CD4-positive, alpha-beta memory T cell (primary cell): ENCODE measurements around the gene CTBP2. TPM values are rescaled to one million over a fixed set of nuclear protein-coding genes. Genes with fewer than 3 reads are reported as not detected.

ENCODE experiments used
- CTCF ChIA-PET: fragments of 350-600 bp; sonication (Branson Sonifier 250); formaldehyde crosslinking; loops from one replicate; lab custom pipeline; 2021; ENCODE audit warnings: inconsistent platforms; ENCODE audit not compliant: partially characterized antibody; lab: Charles Lee
- POLR2A ChIA-PET: fragments of 350-600 bp; sonication (Branson Sonifier 250); formaldehyde crosslinking; loops from one replicate; lab custom pipeline; 2021; ENCODE audit not compliant: partially characterized antibody; lab: Charles Lee
- DNase-seq, 5 donors: peaks; one replicate each; pipeline versions ENCODE4 v3.0.0 to v3.0.0-alpha.2; 2020 to 2022; ENCODE audit warnings: mixed read lengths in 1 of 5
- H3K27ac ChIP-seq: one replicate; pipeline ENCODE4 v1.7.0; 2013; ENCODE audit warnings: low read depth, low read length
- H3K27me3 ChIP-seq: 2 replicates; pipeline ENCODE4 v1.7.0; 2013; ENCODE audit warnings: mild to moderate bottlenecking, low read length, moderate library complexity; ENCODE audit not compliant: insufficient read depth
- H3K36me3 ChIP-seq: 2 replicates; pipeline ENCODE4 v1.7.0; 2013; ENCODE audit warnings: mild to moderate bottlenecking, low read length, moderate library complexity; ENCODE audit not compliant: insufficient read depth
- H3K4me1 ChIP-seq: 2 replicates; pipeline ENCODE4 v1.7.0; 2013; ENCODE audit warnings: mild to moderate bottlenecking, low read length, moderate library complexity; ENCODE audit not compliant: insufficient read depth
- H3K4me3 ChIP-seq, 2 donors: one replicate each; pipeline ENCODE4 v1.7.0; 2013; ENCODE audit warnings: low read length in 2 of 2, mild to moderate bottlenecking in 1 of 2
- H3K9me3 ChIP-seq, 2 donors: one replicate each; pipeline ENCODE4 v1.7.0; 2013; ENCODE audit warnings: low read length in 2 of 2, control low read depth in 1 of 2; ENCODE audit not compliant: control insufficient read depth in 1 of 2
- H3K27ac Mint-ChIP-seq, 7 donors: one replicate each; pipeline ENCODE4 v1.8.0; 2020 to 2021; ENCODE audit warnings: mixed read lengths in 7 of 7, mild to moderate bottlenecking in 6 of 7, inconsistent platforms in 3 of 7, moderate library complexity in 3 of 7
- H3K27me3 Mint-ChIP-seq, 2 donors: one replicate each; pipeline ENCODE4 v1.8.0; 2020 to 2021; ENCODE audit warnings: mixed read lengths in 2 of 2
- H3K36me3 Mint-ChIP-seq, 2 donors: one replicate each; pipeline ENCODE4 v1.8.0; 2020 to 2021; ENCODE audit warnings: mixed read lengths in 2 of 2, inconsistent platforms in 1 of 2, mild to moderate bottlenecking in 1 of 2
- H3K4me1 Mint-ChIP-seq, 4 donors: one replicate each; pipeline ENCODE4 v1.8.0; 2020 to 2021; ENCODE audit warnings: mixed read lengths in 4 of 4, mild to moderate bottlenecking in 1 of 4
- H3K4me3 Mint-ChIP-seq, 8 donors: one replicate each; pipeline ENCODE4 v1.8.0; 2020 to 2021; ENCODE audit warnings: mixed read lengths in 8 of 8, mild to moderate bottlenecking in 7 of 8, moderate library complexity in 6 of 8, inconsistent platforms in 3 of 8
- H3K9me3 Mint-ChIP-seq, 8 donors: one replicate each; pipeline ENCODE4 v1.8.0; 2020 to 2021; ENCODE audit warnings: mixed read lengths in 8 of 8, mild to moderate bottlenecking in 5 of 8, inconsistent platforms in 3 of 8, moderate library complexity in 1 of 8
- intact Hi-C: fragments of 100-400 bp; cut with micrococcal nuclease; formaldehyde crosslinking; loops from one replicate; pipeline ENCODE4 v1.15.1; 2023
- polyA plus RNA-seq, 2 donors: library from polyadenylated mRNA; unstranded; fragments of 300-500 nt; fragmentation: Illumina TruSeq; gene quantifications; one replicate each; pipeline ENCODE4 v1.2.3, GENCODE V29; 2021
- total RNA-seq, 2 experiments: library from RNA; stranded (reverse); gene quantifications; one replicate each; pipeline ENCODE4 v1.2.3, GENCODE V29; 2021

CTBP2 gene
- total and polyA plus RNA-seq, 4 experiments from 2014 or later, result 0.16 to 0.97 (median 0.61) TPM; not detected in 1

DNA sequence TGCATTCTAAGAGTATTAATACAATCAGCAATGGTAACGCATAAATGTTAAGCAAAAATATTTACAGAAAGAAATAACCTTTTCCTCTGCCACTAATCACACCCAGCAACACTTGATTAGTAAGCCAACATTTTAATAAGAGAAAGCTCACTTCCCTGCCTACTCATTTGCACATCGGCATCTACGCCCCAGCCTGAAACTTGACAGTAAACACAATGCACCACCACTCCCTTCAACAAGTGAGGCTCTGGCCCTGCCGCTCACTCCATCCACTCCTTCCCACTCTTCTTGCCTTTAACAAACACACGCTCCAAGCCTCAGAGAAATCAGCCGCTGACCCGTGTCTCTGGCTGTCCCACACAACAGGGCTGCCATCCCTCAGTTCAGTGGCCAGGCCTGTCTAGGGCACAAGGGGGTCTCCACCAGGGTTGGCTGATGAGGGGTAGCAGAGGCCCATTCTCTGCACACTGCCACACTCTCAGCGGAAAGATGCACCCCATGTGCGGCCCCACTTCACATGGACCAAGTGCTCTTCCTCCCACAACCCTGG, 54.6 kb downstream of the CTBP2 start:
- Histone ChIP-seq H3K36me3 (no peaks in the 10 kb centered on the region), H3K27ac (no peak overlapping the region), H3K4me3 (no peak overlapping the region), H3K4me1 (no peaks in the 10 kb centered on the region), H3K27me3 (no peaks in the 10 kb centered on the region), H3K9me3 (no peaks in the 10 kb centered on the region)
- POLR2A ChIA-PET, result no interaction called here
- H3K36me3 Mint-ChIP-seq, result no peaks in the 10 kb centered on the region
- intact Hi-C loops, result no loop called here
- no peak for DNase-seq
- H3K27ac Mint-ChIP-seq, result no peak overlapping the region
- H3K4me3 Mint-ChIP-seq, result no peak overlapping the region
- H3K9me3 Mint-ChIP-seq, result peaks cover 0 to 14% (median 2%) of the 10 kb centered on the region in 8 donors
- peaks cover 0 to 7% of the 10 kb centered on the region in 2 donors for H3K27me3 Mint-ChIP-seq
- CTCF ChIA-PET, result no interaction called here
- no peaks in the 10 kb centered on the region for H3K4me1 Mint-ChIP-seq

DNA sequence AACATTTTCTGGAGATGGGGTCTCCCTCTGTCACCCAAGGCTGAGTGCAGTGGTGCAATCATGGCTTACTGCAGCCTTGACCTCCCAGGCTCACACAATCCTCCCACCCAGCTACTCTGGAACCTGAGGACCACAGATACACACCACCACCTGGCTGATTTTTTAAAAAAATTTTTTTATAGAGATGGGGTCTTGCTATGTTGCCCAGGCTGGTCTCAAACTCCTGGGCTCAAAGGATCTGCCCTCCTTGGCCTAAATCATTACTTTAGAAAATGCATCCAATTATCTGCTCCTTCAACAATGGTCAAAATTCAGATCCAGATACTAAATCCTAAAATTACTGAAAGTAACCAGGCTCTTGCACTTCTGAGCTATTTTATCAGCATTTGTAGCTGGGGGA, 55.2 kb downstream of the CTBP2 start:
- no peak overlapping the region for H3K27ac ChIP-seq
- H3K9me3 Mint-ChIP-seq, result peaks cover 0 to 14% (median 2%) of the 10 kb centered on the region in 8 donors
- DNase-seq, result no peak
- H3K4me3 Mint-ChIP-seq, result no peak overlapping the region
- CTCF ChIA-PET, result no interaction called here
- no peaks in the 10 kb centered on the region for H3K9me3 ChIP-seq
- intact Hi-C loops, result no loop called here
- H3K36me3 ChIP-seq, result no peaks in the 10 kb centered on the region
- H3K4me1 Mint-ChIP-seq, result no peaks in the 10 kb centered on the region
- peaks cover 0 to 7% of the 10 kb centered on the region in 2 donors for H3K27me3 Mint-ChIP-seq
- POLR2A ChIA-PET, result no interaction called here
- no peaks in the 10 kb centered on the region for H3K4me1 ChIP-seq
- H3K4me3 ChIP-seq, result no peak overlapping the region
- no peak overlapping the region for H3K27ac Mint-ChIP-seq
- no peaks in the 10 kb centered on the region for H3K27me3 ChIP-seq
- no peaks in the 10 kb centered on the region for H3K36me3 Mint-ChIP-seq

DNA sequence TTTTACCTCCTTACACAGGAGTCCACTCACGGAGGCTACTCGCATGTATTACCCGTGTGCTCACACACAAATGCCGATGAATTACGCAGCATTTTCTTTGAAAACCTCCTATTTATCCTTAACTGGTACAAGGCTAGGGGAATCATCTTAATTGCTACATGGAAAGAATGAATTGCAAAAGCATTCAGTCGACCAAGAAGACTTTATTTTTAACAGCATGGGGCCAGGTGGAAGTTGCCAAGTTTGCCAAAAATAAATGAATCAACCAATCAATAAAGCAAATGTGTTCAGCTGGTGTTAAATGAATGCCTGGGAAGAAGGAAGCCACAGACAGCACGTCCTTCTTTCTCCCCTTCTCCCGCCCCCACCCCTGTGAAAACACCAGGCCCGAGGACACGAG, 55.8 kb downstream of the CTBP2 start:
- Histone ChIP-seq H3K4me1 (no peaks in the 10 kb centered on the region), H3K27me3 (no peaks in the 10 kb centered on the region), H3K4me3 (no peak overlapping the region), H3K9me3 (no peaks in the 10 kb centered on the region), H3K36me3 (no peaks in the 10 kb centered on the region), H3K27ac (no peak overlapping the region)
- H3K36me3 Mint-ChIP-seq, result no peaks in the 10 kb centered on the region
- H3K27ac Mint-ChIP-seq, result no peak overlapping the region
- H3K27me3 Mint-ChIP-seq, result peaks cover 0 to 7% of the 10 kb centered on the region in 2 donors
- CTCF ChIA-PET, result no interaction called here
- no peak for DNase-seq
- H3K4me3 Mint-ChIP-seq, result no peak overlapping the region
- intact Hi-C loops, result no loop called here
- no peaks in the 10 kb centered on the region for H3K4me1 Mint-ChIP-seq
- POLR2A ChIA-PET, result no interaction called here
- peaks cover 0 to 14% (median 2%) of the 10 kb centered on the region in 8 donors for H3K9me3 Mint-ChIP-seq

DNA sequence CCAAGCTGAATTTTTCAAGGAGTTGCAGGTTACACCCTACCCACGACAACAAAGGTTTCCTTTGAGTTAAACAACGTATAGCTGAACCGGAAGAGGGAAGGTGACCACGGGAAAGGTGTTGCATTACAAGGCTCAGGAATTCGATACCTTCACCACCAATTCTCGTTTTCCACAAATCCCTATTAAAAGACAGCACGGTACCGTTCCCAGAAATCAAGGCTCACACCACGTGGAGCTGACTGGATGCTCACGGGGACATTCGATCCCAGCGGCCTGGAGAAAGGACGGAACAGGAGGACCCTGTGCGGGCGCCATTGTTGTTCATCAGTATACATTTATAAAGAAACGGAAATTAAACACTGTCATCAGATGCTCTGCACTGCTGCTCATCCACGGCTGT, 56.4 kb downstream of the CTBP2 start:
- Histone ChIP-seq H3K4me3 (no peak overlapping the region), H3K36me3 (no peaks in the 10 kb centered on the region), H3K27ac (no peak overlapping the region), H3K9me3 (no peaks in the 10 kb centered on the region), H3K27me3 (no peaks in the 10 kb centered on the region), H3K4me1 (no peaks in the 10 kb centered on the region)
- no peak overlapping the region for H3K4me3 Mint-ChIP-seq
- H3K36me3 Mint-ChIP-seq, result no peaks in the 10 kb centered on the region
- ChIA-PET POLR2A (no interaction called here), CTCF (no interaction called here)
- intact Hi-C loops, result no loop called here
- no peak overlapping the region for H3K27ac Mint-ChIP-seq
- no peaks in the 10 kb centered on the region for H3K4me1 Mint-ChIP-seq
- peaks cover 0 to 7% of the 10 kb centered on the region in 2 donors for H3K27me3 Mint-ChIP-seq
- peaks cover 0 to 14% (median 2%) of the 10 kb centered on the region in 8 donors for H3K9me3 Mint-ChIP-seq
- DNase-seq, result no peak

DNA sequence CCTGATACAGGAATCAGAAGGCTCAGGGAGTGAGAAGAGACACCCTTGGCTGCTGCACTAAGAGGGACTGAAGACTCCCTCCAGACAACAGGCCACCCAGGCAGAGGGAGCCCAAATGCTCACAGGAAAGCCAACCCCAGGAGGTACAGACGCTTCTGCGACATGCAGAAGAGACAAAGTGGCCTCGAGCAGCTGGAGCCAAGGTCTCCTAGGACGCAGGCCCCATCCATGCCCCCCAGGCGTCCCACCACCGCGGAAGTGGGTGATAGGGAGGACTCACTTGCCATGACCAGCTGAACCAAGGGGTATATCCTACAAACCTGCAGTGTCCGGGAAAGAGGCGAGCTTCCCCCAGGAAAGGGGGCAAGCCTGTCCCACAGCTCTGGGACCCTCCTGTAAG, 56.9 kb downstream of the CTBP2 start:
- H3K27me3 ChIP-seq, result no peaks in the 10 kb centered on the region
- Mint-ChIP-seq H3K27me3 (peaks cover 0 to 7% of the 10 kb centered on the region in 2 donors), H3K36me3 (no peaks in the 10 kb centered on the region), H3K27ac (no peak overlapping the region), H3K4me3 (no peak overlapping the region), H3K4me1 (no peaks in the 10 kb centered on the region), H3K9me3 (peaks cover 0 to 13% (median 2%) of the 10 kb centered on the region in 8 donors)
- no peak overlapping the region for H3K4me3 ChIP-seq
- intact Hi-C loops, result no loop called here
- ChIA-PET POLR2A (no interaction called here), CTCF (no interaction called here)
- no peak overlapping the region for H3K27ac ChIP-seq
- DNase-seq, result no peak
- H3K36me3 ChIP-seq, result no peaks in the 10 kb centered on the region
- no peaks in the 10 kb centered on the region for H3K4me1 ChIP-seq
- no peaks in the 10 kb centered on the region for H3K9me3 ChIP-seq

DNA sequence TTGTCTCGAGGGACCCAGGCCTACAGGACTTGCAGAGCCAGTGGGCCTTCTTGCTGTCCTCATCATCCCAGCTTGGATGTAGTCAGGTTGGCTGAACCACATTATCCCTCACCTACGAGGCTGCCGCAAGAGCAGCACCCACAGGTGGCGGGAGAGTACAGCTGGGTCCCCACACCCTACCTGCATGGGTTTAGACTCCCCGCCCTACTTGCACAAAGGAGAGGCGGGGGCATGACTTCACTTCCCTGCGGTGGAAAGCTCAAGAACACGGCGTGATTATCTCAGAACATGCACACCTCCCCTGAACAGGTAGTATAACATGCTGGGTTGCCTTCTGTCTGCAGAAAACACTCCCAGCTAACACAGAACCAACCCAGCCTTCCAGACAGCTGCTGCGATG, 57.5 kb downstream of the CTBP2 start:
- no peaks in the 10 kb centered on the region for H3K36me3 Mint-ChIP-seq
- intact Hi-C loops, result no loop called here
- ChIA-PET CTCF (no interaction called here), POLR2A (no interaction called here)
- Histone ChIP-seq H3K27me3 (no peaks in the 10 kb centered on the region), H3K27ac (no peak overlapping the region), H3K36me3 (no peaks in the 10 kb centered on the region), H3K4me1 (no peaks in the 10 kb centered on the region), H3K9me3 (no peaks in the 10 kb centered on the region), H3K4me3 (no peak overlapping the region)
- H3K4me1 Mint-ChIP-seq, result no peaks in the 10 kb centered on the region
- H3K9me3 Mint-ChIP-seq, result peaks cover 0 to 7% (median under 1%) of the 10 kb centered on the region in 8 donors
- H3K4me3 Mint-ChIP-seq, result no peak overlapping the region
- no peak overlapping the region for H3K27ac Mint-ChIP-seq
- DNase-seq, result no peak
- peaks cover 0 to 7% of the 10 kb centered on the region in 2 donors for H3K27me3 Mint-ChIP-seq

DNA sequence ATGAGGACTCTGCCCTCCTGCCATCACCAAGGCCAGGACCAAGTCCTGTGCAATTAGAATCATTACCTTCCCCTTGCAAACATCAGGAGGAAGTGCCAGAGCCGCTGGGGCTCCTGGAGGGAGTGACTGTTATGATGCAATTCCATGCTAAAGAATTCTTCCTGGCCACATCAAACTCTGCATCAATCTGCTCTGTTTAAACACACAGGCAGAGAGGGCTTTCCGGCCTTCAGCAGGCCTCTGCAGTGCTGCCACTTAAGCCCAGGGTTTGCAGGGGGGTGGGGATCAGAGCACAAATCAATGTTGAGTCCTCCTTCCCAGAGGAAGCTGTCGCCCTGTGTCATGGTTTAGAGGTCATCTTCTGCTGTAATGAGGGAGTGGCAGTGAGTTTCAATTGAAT, 58.1 kb downstream of the CTBP2 start:
- H3K4me1 ChIP-seq, result no peaks in the 10 kb centered on the region
- H3K27me3 ChIP-seq, result no peaks in the 10 kb centered on the region
- Mint-ChIP-seq H3K9me3 (peaks cover 0 to 2% (median 0%) of the 10 kb centered on the region in 8 donors), H3K27ac (no peak overlapping the region), H3K4me3 (no peak overlapping the region), H3K36me3 (no peaks in the 10 kb centered on the region), H3K27me3 (peaks cover 0 to 7% of the 10 kb centered on the region in 2 donors), H3K4me1 (no peaks in the 10 kb centered on the region)
- DNase-seq, result no peak
- H3K9me3 ChIP-seq, result no peaks in the 10 kb centered on the region
- H3K4me3 ChIP-seq, result no peak overlapping the region
- no peak overlapping the region for H3K27ac ChIP-seq
- H3K36me3 ChIP-seq, result no peaks in the 10 kb centered on the region
- intact Hi-C loops, result no loop called here
- ChIA-PET POLR2A (no interaction called here), CTCF (no interaction called here)

DNA sequence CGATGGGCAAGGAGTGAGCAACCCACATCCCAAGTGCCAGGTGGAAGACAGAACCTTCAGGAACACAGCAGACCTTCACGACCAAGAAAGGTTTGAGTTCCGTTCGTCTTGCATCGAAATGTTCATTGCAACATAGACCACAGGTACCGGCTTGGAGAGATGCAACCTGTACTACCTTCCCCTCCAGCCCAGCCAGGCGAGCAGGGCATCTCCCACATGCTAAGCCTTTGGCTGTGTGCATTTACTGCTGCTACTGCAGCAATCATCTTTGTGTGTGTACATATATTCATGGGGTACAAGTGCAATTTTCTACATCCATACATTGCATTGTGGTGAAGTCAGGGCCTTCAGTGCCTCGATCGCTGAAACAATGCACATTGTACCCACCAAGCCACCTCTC, 58.8 kb downstream of the CTBP2 start:
- intact Hi-C loops, result no loop called here
- Histone ChIP-seq H3K27me3 (no peaks in the 10 kb centered on the region), H3K36me3 (no peaks in the 10 kb centered on the region), H3K27ac (no peak overlapping the region), H3K9me3 (no peaks in the 10 kb centered on the region), H3K4me1 (no peaks in the 10 kb centered on the region), H3K4me3 (no peak overlapping the region)
- H3K4me1 Mint-ChIP-seq, result no peaks in the 10 kb centered on the region
- peaks cover 0 to 2% (median 0%) of the 10 kb centered on the region in 8 donors for H3K9me3 Mint-ChIP-seq
- peaks cover 0 to 7% of the 10 kb centered on the region in 2 donors for H3K27me3 Mint-ChIP-seq
- no peak overlapping the region for H3K27ac Mint-ChIP-seq
- ChIA-PET POLR2A (no interaction called here), CTCF (no interaction called here)
- H3K36me3 Mint-ChIP-seq, result no peaks in the 10 kb centered on the region
- no peak for DNase-seq
- no peak overlapping the region for H3K4me3 Mint-ChIP-seq
